Right hindlimb (tissue), 1 donor: ENCODE measurements around the gene STK24.
A peak's percentile ranks its signal among the peaks of the same experiment; 100 is the strongest.

ENCODE experiments used
- DNase-seq: peaks from one replicate; pipeline ENCODE4 v3.0.0-alpha.2; 2018

Gene STK24

DNA sequence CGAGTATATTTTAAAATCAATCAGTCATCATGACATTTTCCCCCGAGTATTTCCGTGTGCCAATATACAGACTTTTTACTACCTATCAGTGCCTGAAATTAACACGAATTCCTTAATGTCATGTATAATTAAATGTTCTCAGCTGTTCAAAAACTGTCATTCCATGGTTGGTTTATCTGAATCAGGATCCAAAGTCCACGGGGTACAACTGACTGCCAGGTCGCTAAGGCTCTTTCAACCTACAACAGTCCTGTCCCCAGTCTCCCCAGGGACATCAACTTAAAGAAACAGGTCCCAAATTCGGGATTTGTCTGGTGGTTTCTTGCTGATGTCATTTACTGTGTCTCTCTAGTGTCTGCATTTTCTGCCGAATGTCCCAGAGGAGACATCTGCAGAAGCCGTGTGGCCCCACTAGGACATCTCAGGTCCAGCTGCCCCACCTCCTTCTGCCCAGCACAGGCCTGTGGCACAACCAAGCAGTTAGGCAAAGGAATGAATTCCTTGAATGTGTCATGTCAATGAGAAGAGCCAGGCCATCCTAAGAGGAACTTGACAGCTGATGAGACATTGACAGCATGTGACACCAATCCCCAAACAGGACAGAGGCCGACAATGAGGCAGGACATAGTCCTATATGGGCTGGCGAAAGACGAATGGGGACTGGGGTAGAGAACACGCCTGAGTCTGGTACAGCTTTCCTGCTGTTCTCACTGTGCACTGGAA, 109.5 kb downstream of the STK24 start:
- DNase-seq: no peak

DNA sequence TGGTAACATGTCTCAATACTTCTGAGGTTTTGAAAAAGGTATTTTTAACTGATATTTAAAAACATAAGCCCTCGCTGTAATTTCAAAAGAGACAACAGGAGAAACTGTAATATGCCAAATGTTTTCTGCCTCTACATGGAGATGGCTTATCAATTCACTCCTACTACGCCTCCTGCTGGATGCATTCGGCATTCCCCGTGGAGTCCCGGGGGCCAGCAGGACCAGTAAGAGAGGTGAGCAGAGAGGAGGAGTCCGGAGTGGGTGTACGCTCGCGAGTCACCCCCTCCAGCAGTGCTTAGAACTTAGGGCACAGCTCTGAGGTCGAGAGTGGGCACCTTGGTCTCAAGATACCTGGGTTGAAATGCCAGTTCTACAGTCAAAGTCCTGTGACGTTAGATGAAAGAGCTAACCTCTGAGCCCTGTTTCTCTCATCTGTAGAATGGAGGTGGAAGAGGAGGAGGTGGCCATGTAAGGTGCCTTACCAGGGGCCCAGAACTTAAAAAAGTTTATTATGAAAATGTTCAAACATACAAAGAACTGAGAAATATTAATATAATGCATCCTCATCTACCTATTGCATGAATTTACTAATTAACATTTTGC, 110.2 kb downstream of the STK24 start:
- no peak for DNase-seq

DNA sequence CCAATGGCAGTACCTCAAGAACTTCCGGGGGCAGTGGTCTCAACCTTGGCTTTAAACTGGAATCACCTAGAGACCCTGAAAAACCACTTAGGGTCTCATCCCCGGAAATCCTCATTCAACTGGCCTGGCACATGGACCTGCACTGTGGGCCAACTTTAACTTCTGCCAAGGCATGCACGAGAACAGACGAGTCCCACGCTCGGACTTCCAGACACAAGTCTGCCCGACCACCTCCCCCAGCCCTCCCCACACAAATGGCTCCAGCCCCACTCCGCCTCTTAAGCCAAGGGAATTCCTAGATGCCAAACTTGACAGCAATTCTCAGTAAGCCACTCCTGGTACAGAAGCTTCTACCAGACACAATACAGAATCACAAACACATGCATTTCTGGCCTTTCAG, 114.0 kb downstream of the STK24 start:
- no peak for DNase-seq

DNA sequence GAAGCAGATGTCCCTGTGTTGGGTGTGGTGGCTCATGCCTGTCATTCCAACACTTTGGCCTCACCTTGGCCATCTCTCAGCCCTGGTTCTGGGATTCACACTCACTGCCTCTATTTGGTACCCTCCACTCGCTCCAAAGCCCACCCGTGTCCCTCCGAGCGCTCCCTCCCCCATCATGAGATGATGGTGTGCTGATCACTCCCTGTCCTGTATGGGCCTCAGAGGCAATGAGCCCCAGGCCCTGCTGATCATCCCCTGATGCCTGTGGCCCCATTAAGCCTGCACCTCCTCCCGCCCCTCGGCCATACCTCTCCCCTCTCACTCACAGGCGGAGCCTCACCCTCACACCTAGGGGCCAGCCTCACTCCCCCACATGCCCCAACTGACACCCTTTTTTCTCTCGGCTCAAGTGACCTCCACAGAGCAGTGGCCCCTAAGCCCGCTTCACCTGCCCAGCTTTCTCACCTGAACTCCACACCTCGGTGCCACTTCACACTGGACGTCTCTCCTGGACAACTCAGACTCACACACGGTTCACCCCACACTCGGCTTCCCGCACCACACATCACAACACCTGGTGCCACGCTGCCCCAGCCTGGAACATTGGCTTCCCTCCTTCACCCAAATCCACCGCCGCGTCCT, 114.5 kb downstream of the STK24 start:
- no peak for DNase-seq

DNA sequence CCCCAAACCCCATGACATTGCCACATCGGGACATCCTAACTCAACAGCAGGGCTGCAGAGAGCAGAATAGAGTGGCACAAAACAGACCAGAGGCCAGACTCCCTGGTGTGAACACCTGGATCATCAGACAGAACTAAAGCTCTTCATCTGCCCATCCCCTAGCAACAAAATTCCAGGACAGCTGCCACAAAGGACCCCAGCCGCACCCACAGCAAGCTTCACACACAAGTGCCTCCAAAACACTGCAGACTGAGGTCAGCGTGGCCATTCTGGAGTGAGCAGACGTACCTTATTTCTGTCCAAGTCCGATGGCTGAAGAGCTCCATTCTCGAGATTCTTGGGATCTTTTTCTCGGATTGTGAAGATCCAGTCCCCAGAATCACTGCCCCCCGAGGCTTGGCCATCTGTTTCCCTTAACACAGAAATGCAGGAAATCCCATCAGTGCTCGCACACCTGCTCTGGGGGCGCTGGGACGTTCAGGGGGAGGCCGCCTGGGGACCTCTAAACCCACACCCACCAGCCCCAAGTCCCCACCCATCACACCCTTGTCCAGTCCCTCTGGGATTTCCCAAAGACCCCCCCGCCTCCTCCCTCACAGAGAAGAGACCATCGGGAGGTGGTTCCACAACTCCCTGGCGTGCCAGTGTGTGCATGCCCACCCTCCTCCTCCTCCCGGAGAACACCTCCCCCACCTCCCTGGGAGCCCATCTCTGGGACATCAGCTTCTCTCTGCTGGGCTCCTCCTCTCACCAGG, 115.2 kb downstream of the STK24 start:
- DNase-seq: no peak

DNA sequence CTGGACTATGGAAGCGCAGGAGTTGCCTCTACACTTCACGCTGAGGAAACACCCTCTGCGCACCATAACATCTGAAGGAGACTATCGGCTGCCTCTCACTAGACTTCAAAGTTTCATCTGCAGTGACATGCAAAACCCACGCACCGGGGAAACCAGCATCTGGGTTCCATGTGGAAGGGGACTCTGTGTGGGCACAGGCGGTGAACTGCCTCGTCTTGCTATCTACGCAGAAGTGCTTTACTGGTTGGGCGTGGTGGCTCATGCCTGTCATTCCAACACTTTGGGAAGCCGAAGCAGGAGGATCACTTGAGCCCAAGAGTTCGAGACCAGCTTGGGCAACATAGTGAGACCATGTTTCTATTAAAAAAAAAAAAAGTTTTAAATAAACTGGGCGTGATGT, 116.4 kb downstream of the STK24 start:
- DNase-seq: no peak

DNA sequence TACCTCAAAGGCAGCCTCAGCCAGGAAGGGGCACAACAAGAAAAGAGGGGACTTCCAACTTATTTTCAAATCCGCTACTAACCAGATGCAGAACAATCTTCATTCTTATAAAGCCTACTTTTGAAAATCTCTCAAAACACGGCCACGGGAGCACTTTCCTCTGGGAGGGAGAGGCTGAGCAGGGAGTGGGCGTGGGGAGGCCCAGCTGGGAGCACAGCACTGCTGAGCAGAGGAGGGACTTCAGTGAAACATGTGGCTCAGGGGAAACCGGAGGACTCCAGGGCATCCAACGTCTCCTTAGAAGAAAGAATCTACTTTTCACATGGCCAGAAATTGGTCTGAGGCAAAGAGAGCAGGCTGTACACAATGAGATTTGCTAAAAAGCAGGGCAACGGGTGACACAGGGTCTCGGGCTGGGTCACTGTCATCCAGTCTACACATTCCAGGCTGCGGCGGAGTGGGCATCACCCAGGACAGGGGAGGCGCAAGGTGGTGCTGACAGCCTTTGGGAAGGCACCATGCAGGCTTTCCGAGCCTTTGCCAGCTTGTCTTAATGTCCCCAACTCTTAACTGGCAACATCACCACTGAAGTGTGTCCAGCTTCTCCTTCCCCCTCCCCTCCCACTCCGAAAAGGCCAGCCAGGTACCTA, 117.1 kb downstream of the STK24 start:
- DNase-seq: no peak

DNA sequence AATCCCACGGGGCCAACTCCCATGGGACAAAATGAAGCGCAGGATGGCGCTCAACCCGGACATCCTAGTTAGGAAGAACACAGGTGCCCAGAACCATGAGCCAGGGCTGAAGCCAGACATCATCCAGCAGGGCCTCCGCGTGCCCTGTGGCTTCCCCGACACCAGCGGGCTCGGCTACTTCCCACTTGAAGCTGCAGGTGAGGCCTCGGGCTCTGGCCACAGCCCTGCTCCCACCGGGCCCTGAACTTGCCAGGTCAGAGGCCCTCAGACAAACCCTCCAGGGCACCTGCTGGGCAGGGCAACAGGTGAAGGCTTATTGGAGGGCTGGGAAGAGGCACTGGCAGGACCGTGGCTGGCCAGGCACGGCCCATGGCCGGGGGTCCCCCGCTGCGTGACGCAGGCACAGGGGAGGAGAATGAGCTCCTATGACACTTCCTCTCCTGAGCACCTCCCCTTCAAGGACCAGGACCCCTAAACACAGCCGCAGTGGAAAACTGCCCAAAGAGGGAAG, 117.7 kb downstream of the STK24 start:
- no peak for DNase-seq

DNA sequence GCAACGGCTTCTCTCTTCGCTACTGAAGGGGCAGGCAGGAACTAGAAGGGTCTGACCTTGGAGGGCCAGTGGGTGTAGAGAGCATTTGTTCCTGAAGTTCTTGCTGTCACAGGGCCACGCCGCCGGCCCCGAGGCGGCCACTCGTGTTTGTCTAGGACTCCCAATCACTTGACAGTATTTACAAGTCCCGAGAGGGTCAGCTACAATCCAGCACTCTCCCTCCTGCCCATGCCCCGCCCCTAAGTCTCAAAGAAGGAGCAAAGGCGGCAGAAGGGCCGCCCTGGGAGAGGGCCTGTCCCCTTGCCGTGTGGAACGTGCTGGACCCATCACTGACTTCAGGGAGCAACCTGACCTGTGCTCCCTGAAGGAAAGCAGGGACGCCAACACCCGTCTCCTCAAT, 118.5 kb downstream of the STK24 start:
- no peak for DNase-seq

DNA sequence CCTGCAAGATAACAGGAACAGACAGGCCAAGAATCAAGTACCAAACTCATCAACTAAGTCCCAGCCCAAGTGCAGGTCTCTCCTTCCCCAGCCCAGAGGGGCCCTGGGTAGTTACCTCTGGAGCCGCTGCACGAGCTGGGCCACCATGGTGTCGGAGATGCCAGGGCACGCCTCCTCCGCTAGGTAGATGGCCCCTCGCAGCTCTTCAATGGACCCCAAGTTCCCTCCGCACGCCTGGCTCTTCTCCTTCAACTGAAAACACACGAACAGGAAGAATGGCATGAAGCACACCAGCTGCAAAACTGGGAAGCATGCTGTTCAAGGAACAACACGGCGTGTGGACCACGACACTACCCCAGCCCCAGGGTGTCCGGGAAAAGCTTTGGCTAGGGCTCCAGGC, 119.9 kb downstream of the STK24 start:
- DNase-seq: no peak

DNA sequence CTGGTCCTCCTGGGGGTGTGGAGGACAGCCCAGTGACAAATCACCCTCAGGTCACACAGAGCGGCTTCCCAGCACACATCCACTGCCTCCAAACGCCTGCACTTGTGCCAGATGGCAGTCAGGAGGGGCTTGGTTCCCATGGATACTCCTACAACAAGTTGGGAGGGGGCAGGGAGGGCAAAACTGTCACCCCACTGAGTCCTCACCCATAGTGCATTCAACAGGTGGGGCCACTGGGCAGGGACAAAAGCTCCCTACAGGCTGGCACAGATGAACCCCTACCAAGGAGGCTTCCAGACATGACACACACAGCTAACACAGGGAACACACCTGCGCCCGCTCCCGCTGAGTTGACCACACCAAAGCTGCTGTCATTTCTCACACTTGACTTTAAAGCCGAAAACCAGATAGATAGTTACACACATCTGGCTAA, 120.5 kb downstream of the STK24 start:
- DNase-seq: no peak

DNA sequence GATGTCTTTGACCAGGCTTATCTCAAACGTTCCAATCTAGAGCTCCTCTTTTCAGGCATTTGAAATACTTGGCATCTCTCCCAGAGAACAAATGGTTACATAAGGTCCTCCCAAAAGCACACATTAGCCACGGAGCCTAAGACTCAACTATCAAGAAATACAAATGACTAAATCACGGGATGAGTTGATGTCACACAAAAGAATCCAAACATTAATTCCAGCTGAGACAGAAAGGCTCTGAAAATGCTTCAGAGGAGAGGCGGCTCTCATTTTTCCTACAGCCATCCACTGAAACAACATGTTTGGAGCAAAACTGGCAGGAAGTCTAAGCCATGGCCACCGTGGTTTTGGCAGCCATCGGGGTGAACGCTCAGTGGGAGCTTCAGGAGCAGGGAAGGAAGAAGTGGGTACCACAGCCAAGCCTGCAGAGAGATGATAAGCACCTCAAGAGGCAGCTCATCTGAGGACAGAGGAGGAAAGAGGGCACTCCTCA, 122.5 kb downstream of the STK24 start:
- no peak for DNase-seq

DNA sequence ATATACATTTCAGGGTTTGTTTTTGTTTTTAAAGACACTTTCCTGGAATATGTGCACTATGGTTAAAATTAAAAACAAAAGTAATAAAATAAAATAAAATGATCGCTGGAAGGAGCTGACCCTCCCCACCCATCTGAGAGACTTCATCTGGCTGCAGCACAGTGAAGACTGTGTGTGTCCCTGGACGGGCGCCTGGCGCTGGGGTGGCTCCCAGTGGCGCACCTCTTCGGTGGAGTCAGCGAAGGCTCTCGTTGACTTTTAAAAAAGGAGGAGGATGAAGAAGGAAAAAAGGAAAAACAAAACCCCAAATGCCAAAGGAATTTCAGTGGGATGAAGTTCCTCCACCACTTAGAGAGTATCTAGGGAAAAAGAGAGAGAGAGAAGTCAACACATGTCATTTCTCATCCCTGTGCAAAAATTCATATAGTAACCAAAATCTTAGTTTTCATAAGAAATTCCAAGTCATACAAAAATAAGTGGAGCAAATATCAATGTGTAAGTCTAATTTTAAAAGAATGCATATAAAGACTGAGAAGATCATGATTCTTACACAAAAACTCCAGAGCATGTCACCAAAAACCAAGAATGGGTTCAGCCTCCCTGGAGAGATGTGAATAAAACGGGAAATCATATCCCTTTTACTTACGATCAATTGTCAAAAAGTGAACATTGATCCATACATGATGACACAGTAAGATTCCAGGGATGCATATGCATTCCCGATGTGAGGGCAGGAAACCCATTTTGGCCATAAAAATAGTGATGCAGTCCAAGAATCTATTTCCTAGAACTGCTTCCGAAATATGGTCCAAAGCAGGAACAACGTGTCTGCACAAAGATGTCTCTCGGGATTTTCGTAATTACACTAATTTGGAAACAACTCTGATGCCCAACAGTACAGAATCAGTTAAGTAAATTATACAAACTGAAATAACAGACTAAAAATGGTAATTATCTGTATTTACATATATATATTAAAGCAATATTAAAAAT, 123.8 kb downstream of the STK24 start:
- no peak for DNase-seq

DNA sequence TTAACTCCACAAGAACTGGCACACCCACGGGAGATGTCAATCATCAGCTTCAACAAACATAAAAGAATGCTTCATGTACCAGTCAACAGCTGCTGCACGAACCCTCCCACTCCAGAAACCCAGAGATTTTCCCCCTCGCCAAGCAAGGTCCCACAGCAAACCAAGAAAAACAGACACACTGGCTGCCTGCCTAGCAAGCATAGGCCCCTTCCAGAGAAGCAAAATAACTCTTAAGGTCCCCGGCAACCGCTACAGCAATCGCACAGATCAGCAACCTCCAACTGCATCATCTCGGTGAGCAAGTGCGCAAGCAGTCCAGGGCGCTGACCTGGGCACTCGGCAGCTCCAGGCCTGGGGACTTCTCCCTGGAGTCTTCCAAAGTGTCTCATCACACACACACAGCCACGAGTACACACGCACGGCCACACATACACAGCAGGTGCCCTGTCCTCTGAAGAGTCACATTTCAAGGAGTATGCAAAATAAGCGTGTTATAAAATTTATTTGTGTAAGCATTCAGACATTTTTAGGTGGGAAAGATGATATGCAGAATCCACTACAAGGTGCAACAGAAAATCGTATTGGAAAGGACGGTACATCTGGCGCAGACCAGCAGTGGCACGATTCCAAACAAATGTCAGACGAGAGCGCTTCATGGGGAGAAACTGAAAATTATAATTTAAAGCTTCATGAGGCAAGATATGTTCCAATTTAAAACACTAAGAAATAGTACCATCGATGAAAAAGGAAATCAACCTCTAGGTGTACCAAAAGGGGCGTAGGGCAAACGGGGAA, 125.0 kb downstream of the STK24 start:
- peak; percentile 88 for DNase-seq

DNA sequence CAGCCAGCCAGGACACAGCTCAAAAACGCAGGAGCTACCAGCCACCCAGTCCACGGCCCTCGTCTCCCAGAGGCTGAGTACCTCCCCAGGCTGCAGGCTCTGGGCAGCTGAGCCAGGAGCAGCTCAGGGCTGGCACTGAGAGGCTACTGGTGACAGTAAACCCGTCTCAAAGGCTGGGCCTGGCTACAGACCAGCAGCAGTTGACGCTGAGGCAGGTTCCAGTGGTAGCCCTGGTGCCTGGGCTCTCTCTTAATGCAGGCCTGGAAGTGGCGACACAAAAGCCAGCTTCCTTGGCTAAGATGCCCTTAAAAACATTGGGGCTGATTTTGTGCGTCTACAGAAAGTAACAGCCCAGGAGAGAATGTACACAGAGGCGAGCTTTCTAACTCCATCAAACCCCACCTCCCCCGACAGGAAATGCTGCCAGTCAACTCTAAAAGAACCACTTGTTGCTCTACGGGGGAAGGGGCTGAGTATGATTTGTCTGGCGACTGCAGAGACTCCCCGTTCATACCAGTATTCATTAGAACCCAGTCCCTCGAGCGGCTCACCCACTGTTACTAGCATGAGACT, 126.3 kb downstream of the STK24 start:
- peak; percentile 53 for DNase-seq

DNA sequence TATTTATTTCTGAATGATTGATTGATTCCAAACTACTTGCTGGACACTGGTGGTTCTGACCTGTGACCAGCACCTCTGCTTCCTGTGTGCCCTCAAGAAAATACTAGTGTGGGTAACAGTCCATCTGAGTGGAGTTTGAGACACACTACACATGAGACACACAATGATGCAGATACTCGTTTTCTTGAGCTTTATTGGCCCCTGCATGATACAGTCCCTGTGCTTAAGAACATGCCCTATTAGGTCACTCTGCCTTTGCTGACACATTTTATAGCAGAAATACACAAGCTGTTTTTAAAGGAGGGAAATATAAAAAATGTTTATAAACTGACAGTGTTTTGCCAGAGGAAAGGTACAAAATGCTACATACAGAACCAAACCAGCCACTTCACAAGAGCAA, 126.9 kb downstream of the STK24 start:
- no peak for DNase-seq

DNA sequence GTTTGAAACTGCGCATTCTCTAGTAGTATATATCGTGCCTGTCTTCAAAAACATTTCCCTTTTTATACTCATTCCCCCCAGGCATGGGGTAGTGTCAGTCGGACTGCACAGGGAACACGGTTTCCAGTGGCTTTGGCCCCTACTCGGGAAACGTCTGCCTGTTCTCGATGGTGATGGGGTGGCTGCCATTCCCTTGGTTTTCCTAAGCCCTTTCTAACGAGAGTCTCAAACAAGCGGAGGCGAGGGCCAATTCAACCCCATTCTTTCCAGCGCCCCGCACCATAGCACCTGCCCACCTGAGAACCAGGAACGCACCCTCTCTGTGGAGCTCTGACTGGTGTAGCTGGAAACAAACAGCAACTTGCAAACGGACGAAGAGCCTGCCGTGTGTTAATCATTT, 127.6 kb downstream of the STK24 start:
- no peak for DNase-seq

DNA sequence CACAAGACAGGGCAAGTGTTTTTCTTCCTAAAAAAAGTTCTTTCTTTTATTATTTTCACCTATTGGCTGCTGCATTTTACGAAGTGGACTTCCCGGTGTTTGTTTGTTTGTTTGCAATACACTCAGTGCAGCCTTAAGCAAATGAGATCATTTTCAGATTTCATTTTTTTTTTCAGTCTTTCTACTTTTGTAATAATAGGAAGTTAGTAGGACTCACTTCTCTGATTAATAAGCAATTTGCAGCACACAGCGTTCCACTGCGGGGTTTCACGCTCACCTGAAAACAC, 128.3 kb downstream of the STK24 start:
- DNase-seq: no peak

DNA sequence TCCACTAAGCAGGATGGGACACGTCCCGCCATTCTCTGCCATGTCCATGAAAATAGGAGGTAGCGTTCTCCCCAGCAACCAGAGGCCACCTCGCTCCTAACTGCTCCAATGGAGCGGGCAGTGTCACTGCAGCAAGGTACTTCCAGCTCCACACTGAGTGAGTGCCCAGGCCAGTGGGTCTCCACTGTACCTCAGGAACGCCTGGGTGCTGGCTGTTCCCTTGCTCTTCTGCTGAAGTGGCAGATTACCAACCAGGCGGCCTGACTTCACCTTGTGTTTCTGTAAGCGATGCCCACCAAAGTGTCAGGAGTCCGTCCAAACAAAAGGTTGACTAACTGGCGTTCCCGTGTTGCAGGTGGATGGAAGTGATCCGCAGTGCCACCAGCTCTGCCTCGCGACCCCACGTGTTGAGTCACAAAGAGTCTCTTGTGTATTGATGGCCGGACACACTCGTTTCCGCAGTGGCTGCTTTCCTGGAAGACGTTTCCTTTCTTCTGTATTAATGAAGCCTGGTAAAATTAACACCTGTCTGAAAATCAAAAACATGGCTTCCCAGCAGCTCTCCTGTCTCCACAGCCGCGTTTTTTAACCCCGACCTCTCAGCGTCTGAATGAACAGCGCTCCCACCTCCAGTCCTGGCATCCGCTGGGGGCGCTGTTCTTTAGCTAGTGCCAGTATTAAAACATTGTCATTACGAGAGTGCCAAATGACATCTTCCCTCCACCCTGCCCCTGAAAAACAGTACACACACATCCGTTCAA, 128.8 kb downstream of the STK24 start:
- no peak for DNase-seq

DNA sequence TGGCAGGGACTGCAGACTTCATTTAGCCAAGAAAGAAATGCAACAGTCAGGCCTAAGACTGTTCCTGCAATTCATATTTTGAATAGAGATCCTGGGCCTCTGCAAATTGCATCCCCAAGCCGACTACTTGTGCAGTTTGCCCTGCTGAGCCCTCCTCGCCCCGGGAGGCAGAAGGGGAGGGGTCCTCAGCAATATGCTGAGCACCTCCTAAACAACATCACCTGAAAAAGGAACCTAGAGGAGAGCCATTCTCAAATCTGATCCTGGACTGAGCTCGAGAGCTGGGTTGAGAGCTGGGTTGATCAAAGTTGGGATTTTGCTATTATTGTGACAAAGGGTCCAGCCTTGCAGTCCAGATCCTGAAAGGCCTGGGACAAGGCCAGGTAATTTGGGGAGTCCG, 129.8 kb downstream of the STK24 start:
- no peak for DNase-seq
